GM19467 (cell line): ENCODE data around the gene GRM4.
"Not testable (repeated sequence)": the region's sequence is repeated elsewhere in the genome, so short reads cannot be mapped to it uniquely, and the experiment has no call there.

Experiments used
- ATAC-seq: cut with Tn5 transposase; IDR thresholded peaks from one replicate; pipeline ENCODE4 v1.9.1; 2021; ENCODE audit warnings: mild to moderate bottlenecking, moderate library complexity; ENCODE audit not compliant: unreplicated experiment

Gene GRM4

DNA sequence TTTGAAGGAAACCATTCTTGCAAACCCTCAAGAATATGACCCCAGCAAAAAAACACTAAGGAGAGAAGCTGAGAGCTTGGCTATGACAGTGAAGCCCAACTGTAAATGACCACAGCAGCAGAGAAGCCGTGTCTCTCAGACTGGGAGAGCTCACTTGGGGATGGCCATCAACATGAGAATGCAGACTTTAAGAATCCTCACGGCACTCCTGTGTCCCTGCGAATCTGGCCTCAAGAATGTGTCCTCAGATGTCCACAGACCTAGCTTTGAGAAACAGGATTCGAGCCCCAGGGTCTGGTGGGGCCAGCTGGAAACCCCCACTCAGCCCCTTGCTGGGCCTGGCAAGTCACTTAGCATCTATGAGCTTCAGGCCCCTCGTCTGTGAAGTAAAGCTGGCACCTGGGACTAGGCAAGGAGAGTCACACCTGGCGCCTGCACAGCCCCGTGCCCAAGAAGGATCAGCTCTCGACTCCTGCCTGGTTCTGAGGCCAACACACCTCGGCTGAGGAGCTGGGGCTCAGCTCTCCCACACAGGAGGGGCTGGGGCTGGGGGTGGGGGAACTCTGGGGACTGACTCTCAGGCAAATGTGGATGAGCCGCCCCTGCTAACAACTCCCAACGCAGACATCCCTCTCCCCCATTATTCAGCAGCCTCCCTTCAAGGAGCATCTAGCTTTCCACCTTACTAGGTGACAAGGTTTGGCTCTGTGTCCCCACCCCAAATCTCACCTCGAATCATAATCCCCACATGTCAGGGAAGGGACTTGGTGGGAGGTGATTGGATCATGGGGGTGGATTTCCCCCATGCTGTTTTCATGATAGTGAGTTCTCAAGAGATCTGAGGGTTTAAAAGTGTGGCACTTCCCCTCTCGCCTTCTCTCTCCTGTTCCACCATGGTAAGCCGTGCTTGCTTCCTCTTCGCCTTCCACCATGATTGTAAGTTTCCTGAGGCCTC is 97.7 kb downstream of the GRM4 start:
- no peak for ATAC-seq

DNA sequence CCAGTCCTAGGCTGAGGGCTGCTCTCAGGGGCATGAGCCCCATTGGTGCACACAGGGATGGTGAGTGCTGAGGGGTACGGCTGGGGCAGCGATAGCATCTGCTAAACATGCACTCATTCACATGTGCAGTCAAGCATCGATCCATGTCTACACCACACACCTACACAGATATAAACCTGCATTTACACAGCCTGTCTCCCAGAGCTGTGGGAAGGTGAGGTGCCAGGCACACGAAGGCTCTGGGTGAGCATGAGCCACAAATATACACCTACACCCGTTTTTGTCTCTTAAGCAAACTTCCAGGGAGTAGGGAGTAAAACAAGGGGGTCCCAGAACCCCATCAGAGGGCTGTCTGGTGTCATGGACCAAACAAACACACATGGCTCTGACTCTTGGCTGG is 99.3 kb downstream of the GRM4 start:
- no peak for ATAC-seq

DNA sequence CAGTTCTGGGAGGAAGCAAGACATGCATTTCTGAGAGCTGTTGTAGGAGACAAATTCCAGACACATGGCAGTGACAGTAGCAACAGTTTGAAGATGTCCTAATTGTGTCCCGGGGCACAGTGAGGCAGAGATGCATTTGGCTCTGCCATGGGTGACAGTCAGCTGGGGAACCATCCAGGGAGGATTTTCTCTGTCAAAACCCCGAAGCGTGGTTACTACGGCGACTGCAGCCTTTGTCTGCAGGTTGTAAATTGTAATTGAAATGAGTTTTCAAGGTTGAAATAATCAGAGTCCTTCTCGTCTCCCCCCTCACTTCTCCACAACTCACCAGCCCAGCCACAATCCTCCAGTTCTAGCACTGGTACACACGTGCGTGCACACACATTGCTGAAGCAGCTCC is 100.1 kb downstream of the GRM4 start:
- no peak for ATAC-seq

DNA sequence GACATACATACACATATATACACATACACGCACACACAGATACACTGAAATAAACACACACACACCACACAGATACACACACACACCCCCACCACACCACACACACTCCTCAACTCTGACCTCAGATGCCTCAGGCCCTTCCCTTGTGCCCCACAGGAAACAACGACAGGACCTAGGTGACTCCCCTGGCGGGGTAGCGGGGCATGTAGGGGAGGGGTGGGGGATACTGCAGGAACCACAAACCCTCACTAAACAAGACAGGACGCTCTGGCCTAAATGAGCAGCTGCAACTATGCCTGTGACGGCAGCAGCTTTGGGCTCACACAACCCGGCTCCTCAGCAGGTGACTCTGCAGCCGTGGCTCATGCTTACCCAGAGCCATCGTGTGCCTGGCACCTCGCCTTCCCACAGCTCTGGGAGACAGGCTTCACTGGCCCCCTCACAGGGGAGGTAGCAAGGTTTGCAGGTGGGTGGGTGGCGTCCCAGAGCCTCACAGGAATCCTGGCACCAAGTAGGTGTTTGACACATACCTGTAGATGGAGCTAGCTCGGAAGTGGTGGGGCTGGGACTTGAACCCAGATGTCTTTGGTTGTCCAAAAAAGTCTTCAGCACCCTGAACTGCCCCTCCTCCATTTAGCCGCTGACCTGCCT is 100.8 kb downstream of the GRM4 start:
- no peak for ATAC-seq

DNA sequence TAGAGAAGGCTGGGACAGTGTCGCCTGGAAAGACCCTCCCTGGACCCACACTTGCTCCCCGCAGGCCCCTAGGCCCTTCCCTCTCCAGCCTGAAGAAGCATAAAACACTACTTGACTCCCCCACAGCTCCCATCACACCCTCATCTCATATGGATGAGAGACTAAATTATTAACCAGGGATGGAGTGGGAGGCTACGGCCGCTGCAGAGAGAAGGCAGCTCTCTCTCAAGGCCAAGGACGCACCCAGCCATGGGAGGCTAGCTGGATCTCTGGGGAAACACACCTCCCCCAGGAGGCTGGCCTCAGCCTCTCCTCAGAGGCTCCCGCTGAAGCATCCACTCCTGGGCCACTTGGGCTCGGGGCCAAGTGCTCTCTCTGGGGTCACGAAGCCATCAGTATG is 102.5 kb downstream of the GRM4 start:
- no peak for ATAC-seq

DNA sequence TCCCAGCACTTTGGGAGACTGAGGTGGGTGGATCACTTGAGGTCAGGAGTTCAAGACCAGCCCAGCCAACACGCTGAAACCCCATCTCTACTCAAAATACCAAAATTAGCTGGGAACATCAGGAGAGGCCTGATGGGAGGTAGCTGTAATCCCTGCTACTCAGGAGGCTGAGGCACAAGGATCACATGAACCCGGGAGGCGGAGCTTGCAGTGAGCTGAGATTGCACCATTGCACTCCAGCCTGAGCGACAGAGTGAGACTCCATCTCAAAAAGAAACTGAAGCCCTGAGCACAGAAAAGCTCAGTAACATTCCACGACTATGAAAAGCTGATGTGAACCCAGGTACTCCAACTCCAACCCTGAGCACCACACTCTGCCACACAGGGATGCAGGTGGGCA is 103.9 kb downstream of the GRM4 start:
- ATAC-seq = not testable (repeated sequence)

DNA sequence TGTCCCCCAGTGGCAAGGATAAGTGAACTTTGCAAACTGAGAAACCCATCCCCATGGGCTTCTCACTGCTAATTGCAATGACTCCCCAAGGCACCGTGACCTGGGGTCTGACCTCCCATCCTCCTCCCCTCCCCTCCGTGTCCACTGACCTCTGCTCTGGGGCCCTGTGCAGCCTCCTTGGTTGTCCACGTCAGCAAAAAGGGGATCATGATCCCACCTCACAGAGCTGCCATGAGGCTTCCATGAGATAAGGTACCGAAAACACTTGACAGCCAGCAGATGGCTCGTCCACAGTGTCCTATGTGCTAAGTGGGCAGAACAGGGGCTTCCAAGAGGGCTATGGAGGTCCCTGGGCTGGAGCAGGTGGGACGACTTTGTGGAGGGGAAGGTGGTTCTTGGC is 104.5 kb downstream of the GRM4 start:
- no peak for ATAC-seq

DNA sequence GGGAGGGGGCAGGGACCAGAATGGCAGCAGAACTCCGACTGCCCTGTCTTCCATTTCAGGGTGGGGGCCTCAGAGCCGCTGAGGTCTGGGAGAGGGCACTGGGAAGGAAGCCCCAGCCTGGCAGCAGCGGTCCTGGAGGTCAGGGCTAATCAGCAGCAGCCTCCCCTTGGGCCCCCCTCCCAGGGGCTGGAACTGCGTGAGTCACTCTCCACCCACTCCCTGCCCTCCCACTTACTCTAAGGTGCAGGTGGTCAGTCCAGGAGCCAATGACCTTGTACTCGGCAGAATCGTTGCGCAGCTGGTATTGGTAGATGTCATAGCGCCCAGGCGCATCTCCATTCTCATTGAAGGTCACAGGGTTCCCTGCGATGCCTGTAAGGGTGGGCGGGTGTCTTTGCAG is 105.9 kb downstream of the GRM4 start:
- ATAC-seq = no peak

DNA sequence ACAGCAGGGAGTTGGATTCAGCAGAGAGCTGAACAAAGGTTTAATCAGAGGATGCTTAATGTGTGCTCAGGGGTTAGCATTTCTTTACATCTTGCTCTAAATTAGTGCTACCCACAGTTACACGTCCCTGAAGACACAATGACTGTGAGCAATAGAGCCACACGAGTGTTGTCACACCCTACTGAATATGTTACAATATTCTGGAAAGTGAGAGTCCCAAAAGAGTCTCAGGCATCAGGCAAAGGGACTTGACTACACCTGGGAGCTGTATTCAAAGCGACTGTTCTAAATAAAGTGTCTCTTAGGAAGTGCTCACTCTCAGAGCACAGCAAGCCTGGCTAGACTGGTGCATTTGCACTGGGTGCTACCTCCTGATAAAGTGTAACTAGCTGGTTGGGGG is 108.7 kb downstream of the GRM4 start:
- no peak for ATAC-seq

DNA sequence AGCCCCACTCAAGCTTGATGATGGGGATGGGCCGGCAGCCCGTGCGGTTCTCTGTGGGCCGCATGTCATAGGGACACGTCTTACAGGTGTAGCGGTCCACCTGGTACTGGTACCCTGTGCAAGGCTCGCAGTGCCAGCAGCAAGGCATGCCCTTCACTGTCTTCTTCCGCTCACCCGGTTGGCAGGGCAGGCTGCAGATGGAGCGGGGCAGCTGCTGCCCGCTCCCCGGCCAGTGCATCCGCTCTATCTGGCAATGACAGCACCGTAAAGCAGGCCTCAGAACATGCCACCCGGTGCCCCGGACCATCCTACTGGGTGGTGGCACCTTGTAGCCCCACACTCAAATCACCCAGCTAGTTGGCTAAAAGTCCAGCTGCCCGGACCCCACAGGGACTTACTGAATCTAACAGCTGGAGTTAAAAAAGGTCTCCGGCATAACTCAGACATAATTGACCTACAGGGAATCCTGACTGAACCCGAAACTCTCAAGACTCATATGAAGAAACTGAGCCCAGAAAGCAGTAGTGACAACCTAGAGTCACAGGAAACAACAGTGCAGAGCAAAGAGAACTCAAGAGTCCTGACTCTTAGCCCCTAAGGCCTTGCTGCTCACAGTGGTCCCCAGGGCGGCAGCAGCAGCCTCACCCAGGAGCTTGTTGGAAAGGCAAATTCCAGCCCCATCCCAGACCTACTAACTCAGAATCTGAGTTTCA is 109.4 kb downstream of the GRM4 start:
- no peak for ATAC-seq

DNA sequence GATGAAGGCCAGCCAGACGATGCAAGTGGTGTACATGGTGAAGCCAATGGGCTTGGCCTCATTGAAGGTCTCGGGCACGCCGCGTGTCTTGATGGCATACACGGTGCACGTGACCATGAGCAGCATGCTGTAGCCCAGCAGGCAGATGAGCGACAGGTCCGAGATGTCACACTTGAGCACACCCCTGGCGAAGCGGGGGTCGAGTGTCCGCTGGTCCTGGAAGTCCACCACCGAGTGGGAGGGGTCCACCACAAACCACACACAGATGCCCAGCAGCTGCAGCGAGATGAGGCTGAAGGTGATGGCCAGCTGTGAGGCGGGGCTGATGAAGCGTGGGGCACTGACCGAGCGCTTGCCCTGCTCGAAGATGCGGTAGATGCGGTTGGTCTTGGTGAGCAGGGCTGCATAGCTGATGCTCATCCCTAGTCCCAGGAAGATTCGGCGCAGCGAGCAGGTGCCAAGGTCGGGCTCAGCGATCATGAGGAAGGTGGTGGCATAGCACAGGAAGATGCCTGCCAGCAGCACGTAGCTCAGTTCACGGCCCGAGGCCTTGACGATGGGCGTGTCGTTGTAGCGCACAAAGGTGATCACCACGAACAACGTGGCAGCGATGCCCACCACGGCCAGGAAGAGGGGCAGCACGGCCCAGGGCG is 110.1 kb downstream of the GRM4 start:
- no peak for ATAC-seq

DNA sequence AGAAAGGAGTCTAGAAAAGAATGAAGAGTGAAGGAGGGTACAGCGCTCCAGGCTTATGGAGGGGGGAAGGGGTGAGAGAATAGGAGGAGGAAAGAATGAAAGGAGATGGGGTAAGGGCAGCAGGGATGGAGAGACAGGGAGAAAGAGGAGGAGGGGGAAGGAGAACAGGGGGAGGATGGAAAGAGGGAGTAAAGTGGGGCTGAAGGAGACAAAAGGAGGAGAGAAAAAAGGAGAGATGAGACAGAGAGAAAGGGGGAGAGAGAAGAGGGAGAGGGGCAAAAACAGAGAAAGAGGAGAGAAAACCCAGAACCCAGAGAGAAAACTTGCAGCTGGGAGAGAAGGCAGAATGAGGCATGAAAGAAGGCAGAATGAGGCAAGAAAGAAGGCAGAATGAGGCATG is 110.7 kb downstream of the GRM4 start:
- ATAC-seq = no peak

DNA sequence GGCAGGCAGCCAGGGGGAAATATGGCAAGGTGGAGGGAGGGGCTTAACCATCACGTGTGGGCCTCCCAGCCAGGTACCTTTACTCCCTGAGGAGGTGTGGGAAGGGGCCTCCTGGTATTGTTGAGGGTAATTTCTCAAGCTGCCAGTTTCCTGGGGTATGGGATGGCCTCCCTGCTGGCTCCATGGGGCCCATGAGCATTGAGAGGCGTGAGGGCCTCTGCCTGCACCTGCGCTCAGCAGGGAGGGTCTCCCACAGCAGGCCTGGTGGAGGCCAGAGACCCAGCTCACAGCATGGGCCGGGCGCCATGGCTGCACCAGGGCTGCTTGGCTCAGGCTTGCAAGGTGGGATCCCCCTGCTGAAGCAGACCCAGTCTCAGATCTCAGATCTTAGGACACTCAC is 113.0 kb downstream of the GRM4 start:
- ATAC-seq = no peak

DNA sequence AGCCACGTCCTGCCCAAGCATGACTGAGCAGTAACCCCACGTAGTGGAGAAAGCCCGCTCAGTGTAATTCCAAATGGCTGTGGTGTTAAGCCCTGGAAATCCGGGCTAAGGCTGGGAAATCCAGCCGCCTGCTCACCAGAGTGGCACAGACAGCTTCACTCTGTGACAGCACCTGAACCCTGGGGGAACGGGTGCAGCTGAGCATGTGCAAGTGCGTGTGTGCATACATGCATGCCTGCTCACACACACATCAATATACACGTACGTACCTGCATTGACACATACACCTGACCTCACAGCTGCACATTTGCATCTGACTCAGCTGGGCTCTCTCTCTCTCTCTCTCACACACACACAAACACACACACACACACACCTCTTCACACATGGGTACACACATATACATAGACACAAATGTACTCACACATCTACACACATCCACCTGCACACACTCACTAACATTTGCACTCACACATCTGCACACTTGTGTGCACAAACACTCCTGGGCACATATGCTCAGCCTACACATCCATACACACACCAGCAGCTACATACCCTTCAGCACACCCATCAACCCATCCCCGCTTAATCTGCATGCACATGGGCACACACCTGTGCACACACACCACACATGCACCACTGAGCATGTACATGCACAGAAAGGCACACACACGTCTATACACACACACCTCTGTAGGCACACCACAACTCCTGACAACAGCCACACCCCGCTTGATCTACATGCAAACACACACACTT is 114.1 kb downstream of the GRM4 start:
- no peak for ATAC-seq

DNA sequence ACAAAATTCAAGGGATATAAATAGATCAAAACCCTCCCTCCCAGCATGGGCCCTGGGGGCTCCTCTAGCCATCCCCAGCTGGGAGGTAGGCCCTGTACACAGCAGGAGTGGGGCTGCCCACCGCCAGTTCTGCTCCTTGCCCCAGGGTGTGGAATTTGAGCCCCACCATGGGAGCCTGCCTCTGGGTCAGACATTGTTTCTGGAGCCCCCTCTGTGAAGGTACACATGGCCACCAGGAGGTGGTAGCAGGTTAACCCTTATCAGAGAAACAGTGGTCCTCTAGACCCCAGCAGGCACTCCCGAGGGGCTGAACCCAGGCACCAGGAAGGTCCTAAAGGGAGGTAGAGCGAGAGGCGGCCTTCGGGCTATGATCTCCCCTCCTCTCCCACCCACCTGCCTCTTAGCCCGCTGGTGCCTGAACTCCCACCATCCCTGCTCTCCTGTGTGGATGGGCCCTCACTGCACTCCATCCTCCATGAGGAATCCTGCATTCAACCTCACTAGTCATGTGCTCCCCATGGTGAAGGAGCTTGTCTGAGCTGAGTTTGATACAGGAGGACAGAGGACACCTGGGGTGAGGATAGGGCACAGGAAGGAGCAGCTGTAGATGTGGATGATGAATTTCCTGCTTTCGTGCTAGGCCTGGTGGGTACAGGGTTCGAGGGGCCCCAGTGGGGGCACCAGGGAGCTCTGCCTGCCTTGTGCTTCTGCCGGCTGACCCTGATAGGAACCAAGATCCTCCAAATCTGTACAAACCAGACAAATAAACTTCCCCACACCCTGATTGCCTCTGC is 114.9 kb downstream of the GRM4 start:
- no peak for ATAC-seq

DNA sequence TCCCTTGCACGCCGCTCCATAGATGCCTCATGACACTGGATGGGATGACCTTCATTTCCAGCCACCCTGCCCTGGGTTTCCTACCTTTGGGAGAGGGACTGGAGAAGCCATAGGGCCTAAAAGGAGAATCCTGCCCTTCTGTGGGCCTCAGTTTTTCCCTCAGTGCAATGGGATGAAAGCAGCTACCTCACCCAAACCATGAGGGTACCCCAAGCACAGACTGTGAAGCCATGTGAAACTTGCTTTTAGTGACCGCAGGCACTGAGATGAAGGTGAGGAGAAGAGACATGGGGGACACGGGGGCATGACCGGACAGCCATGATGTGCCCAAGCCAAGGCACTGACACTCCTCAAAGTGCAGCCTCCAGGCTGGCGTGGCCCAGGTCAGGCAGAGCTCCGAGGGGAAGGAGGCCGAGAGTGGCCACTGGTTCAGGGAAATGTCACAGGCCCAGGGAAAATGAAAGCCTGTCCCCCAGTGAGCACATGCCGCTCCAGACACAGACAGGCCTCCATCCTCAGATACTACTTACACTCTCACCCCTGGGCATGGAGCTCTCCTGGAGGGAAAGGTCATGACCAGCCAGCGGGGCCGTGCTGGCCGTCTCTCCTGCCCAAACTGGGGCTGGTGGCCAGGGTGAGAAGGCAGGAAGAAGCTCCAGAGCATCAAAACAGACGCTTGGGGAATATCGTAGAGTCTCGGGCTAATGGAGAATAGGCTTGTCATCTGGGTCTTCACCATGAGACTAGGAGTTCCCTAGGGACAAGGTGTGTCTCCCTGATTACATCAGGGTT is 116.2 kb downstream of the GRM4 start:
- ATAC-seq = no peak

DNA sequence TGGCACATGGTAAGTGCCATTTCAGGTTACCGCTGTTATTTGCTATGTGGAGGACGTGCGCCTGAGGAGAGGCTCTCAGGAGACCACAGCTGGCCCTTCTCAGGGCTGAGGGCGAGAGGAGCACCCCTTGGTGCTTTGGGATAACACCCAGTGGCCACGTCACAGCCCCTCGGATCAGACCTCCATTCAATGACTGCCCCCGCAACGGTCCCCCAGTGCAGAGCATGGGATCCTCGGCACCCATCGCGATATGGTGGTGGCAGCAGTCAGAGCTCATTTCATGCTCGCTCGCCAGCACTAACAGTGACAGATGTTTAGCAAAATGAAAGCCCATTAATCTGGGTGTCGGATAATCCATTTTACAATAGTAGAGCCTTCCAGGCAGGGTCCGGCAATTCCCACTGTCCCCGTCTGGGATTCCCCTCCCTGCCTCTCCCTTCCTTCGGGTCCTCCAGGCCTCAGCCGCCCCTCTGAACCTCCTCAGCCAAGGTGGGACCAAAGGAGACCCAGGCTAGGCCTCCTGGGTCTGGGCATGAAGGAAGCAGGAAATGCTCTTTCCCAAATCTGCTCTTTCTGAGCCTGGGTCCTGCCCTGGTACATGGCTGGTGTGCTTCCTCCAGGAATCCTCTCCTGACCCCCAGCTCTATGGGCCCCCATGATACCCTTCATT is 117.1 kb downstream of the GRM4 start:
- ATAC-seq = no peak

DNA sequence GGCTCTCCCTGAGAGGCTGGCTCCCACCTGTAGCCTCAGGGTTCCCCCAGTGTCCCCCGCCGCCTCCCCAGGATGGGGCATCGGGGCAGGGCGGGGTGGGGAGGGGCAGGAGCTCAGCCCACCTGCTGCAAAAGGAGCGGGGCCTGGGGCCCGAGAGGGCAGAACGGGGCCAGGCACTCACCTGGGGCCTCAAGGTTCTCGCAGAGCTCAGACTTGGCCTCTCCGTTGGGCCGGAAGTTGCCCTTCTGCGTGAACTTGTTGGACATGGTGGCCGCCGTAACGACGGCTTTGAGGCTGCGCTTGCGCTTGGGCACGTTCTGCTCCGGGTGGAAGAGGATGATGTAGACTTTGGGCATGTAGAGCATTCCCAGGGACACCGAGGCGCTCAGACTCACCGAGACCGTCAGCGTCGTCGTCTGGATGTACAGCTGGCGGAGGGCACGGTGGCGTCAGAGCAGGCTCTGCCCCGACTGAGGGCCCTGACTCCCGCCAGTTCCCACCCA is 117.9 kb downstream of the GRM4 start:
- no peak for ATAC-seq
